Effector memory CD4-positive, alpha-beta T cell (primary cell): Measurements from ENCODE around the gene RARG.
A peak's percentile ranks its signal among the peaks of the same experiment; 100 is the strongest.

Experiments used
- DNase-seq, 3 donors: peaks; one replicate each; pipeline ENCODE4 v3.0.0-alpha.2; 2020
- H3K27ac ChIP-seq: 2 replicates; pipeline ENCODE4 v1.7.0; 2013; ENCODE audit warnings: mild to moderate bottlenecking, low read length, moderate library complexity; ENCODE audit not compliant: insufficient read depth, poor library complexity, severe bottlenecking
- H3K27me3 ChIP-seq: replicated peaks from 2 replicates; pipeline ENCODE4 v1.7.0; 2013; ENCODE audit warnings: mild to moderate bottlenecking, low read length; ENCODE audit not compliant: insufficient read depth, control insufficient read depth, poor library complexity, severe bottlenecking
- H3K36me3 ChIP-seq: 2 replicates; pipeline ENCODE4 v1.7.0; 2013; ENCODE audit warnings: mild to moderate bottlenecking, low read length, moderate library complexity; ENCODE audit not compliant: control insufficient read depth, insufficient read depth
- H3K4me1 ChIP-seq: 2 replicates; pipeline ENCODE4 v1.7.0; 2013; ENCODE audit warnings: low read length, mild to moderate bottlenecking; ENCODE audit not compliant: control insufficient read depth, insufficient read depth, poor library complexity, severe bottlenecking
- H3K4me3 ChIP-seq: 2 replicates; pipeline ENCODE4 v1.7.0; 2013; ENCODE audit warnings: low read length, low read depth, mild to moderate bottlenecking; ENCODE audit not compliant: insufficient read depth, poor library complexity, severe bottlenecking
- H3K9me3 ChIP-seq: 2 replicates; pipeline ENCODE4 v1.7.0; 2013; ENCODE audit warnings: mild to moderate bottlenecking, low read length, moderate library complexity; ENCODE audit not compliant: control insufficient read depth

Gene RARG

DNA sequence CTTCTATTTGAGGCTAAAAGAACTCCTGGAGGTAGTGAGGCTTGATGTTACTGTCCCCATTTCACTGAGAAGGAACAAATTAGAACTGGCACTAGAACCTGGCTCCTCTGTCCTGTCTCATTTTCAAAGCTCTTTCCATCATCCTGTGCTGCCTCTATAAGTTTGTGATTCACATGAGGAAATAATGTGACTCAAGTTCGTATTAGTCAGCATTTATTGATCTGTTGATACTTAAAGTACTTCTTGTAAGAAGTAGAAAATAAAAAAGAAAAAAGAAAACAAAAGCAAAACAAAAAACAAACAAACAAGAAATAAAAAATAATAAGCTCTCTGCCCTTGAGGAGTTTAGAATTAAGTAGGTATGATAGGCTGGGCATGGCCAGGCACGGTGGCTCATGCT is 33.8 kb upstream of the RARG start:
- no peak overlapping the region for H3K4me3 ChIP-seq
- H3K27me3 ChIP-seq = no peaks in the 10 kb centered on the region
- no peaks in the 10 kb centered on the region for H3K9me3 ChIP-seq
- H3K36me3 ChIP-seq = no peaks in the 10 kb centered on the region
- no peak for DNase-seq
- H3K27ac ChIP-seq = no peak overlapping the region
- peaks cover 5% of the 10 kb centered on the region for H3K4me1 ChIP-seq

DNA sequence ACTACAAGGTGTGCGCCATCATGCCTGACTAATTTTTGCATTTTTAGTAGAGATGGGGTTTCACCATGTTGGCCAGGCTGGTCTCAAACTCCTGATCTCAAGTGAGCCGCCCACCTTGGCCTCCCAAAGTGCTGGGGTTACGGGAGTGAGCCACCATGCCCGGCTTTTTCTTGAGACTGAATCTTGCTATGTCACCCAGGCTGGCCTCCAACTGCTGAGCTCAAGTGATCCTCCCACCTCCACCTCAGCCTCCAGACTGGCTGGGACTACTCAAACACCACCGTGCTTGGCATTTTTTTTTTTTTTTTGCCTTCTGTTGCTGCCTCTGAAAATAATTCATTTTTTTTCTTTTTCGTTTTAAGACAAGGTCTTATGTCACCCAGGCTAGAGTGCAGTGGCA is 27.9 kb upstream of the RARG start:
- Histone ChIP-seq H3K4me1 (peaks cover 9% of the 10 kb centered on the region), H3K4me3 (no peak overlapping the region), H3K36me3 (no peaks in the 10 kb centered on the region), H3K9me3 (no peaks in the 10 kb centered on the region), H3K27ac (no peak overlapping the region), H3K27me3 (no peaks in the 10 kb centered on the region)
- no peak for DNase-seq

- H3K4me1 ChIP-seq = peaks cover 12% of the 10 kb centered on the region
- H3K36me3 ChIP-seq = peaks cover under 1% of the 10 kb centered on the region
- DNase-seq = no peak
Measured at GRCh38 chr12:53258541-53259539, 26.8 kb upstream of the RARG start.

DNA sequence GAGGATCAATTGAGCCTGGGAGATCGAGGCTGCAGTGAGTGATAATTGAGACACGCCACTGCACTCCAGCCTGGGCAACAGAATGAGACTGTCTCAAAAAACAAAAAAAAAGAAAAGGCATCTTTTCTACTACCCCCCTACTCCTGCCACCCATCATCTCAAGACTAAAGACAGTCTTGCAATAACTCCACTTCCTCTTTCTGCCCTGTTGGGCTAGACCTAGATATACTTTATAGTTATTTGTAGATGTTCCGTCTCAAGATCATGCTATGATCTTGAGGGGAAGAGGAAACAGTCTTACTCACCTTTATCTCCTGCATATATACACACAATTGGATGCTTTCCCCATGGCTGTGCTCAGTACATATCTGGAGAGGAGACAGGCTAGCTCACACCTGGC is 24.0 kb upstream of the RARG start:
- no peaks in the 10 kb centered on the region for H3K27me3 ChIP-seq
- no peak overlapping the region for H3K27ac ChIP-seq
- no peaks in the 10 kb centered on the region for H3K9me3 ChIP-seq
- peaks cover 6% of the 10 kb centered on the region for H3K36me3 ChIP-seq
- no peak overlapping the region for H3K4me3 ChIP-seq
- peaks cover 36% of the 10 kb centered on the region for H3K4me1 ChIP-seq
- no peak for DNase-seq

More at GRCh38 chr12:53258541-53259539, 26.8 kb upstream of the RARG start:
- Histone ChIP-seq H3K27ac (no peak overlapping the region), H3K4me3 (no peak overlapping the region), H3K9me3 (no peaks in the 10 kb centered on the region), H3K27me3 (no peaks in the 10 kb centered on the region)

DNA sequence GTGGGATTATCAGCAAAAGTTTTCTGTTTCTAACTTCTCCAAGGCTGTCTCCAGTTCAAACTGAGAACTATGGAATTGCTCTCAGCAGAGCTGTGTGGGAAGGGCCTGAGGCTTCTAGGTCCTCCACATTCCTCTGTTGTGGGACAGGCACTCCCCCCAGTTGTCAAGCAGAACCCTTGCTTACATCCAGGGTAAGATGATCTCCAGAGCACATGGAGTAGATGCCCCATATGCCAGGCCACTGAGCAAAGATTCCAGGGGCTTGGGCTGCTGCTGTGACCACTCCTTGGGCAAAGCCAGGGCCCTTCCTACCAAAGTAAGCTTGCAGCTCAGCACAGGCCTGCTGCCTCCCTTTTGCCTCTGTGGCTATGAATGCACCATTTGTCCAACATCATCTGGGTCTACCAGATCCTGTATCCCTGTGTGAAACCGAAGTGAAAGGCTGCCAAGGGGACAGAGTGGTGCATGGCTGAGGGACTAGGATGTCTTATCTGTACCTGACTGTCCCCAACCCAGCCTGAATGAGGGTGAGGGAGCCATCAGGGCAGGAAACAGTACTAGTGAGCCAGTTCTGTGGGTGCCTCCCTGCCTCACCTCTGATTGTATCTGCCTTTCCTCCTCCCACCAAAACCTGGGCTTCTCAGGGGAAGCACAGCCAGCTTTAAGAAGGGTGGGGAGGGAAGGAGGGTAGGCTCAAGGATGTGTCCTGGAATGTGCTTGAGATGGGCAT is 23.0 kb upstream of the RARG start:
- Histone ChIP-seq H3K4me1 (peaks cover 37% of the 10 kb centered on the region), H3K9me3 (no peaks in the 10 kb centered on the region), H3K27ac (no peak overlapping the region), H3K4me3 (no peak overlapping the region), H3K36me3 (peaks cover 6% of the 10 kb centered on the region), H3K27me3 (no peaks in the 10 kb centered on the region)
- no peak for DNase-seq

- H3K9me3 ChIP-seq = no peaks in the 10 kb centered on the region
- H3K4me1 ChIP-seq = peaks cover 37% of the 10 kb centered on the region
- H3K27ac ChIP-seq = peak overlapping the region; percentile 92
- DNase-seq = no peak
- no peaks in the 10 kb centered on the region for H3K27me3 ChIP-seq
- no peak overlapping the region for H3K4me3 ChIP-seq
- peaks cover 6% of the 10 kb centered on the region for H3K36me3 ChIP-seq
Measured at GRCh38 chr12:53253298-53253697, 21.3 kb upstream of the RARG start.

GRCh38 chr12:53252349-53252916 is 20.4 kb upstream of the RARG start:
- peaks cover 6% of the 10 kb centered on the region for H3K36me3 ChIP-seq
- peak overlapping the region; percentile 85 for H3K4me3 ChIP-seq
- H3K27ac ChIP-seq = peak overlapping the region; percentile 92
- H3K4me1 ChIP-seq = peaks cover 37% of the 10 kb centered on the region
- H3K27me3 ChIP-seq = no peaks in the 10 kb centered on the region
- H3K9me3 ChIP-seq = no peaks in the 10 kb centered on the region
- no peak for DNase-seq

DNA sequence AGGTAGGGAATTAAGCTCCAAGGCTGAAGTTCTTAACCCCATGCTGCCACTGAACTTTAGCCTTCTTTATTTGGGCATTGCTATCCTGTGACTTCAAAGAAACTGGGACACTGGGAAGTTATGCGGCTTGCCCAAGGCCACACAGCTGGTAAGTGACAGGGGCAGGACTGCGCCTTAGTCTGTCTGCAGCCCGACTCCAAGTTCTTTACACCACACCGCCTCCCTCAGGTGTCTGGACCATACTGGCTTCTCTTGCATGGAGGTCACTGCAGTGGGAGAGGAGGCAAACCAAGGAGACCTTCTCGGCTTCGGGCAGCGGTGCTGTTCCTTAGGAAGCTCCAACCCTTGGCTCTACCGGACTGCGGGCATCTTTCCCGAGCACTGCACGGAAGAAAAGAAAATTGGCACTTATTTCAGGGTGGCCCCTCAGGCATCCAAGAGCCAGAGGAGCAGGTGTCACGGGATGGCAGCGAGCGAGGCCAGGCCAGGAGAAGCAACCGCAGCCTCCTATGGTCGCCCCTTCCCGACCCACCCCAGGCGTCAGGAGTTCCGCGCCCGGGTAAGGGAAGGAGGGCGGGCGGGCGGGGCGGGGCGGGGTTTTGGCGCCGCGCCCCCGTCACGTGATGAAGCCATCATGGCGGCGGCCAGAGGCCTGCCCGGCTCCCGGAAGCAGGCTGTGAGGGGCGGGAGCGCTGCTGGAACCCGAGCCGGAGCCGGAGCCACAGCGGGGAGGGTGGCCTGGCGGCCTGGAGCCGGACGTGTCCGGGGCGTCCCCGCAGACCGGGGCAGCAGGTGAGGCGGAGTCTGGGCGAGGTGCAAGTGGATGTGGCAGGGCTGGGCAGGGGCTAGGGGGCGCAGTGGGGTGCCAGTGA is 19.7 kb upstream of the RARG start:
- peaks cover 6% of the 10 kb centered on the region for H3K36me3 ChIP-seq
- H3K4me1 ChIP-seq = peaks cover 37% of the 10 kb centered on the region

GRCh38 chr12:53245286-53245685 is 13.3 kb upstream of the RARG start:
- H3K4me3 ChIP-seq = no peak overlapping the region

More for the DNA sequence above, 19.7 kb upstream of the RARG start:
- DNase-seq = peak; percentile 49 to 64 (median 63)
- H3K4me3 ChIP-seq = peak overlapping the region; percentile 85
- no peaks in the 10 kb centered on the region for H3K9me3 ChIP-seq
- H3K27me3 ChIP-seq = no peaks in the 10 kb centered on the region
- peak overlapping the region; percentile 92 for H3K27ac ChIP-seq

More at GRCh38 chr12:53245286-53245685, 13.3 kb upstream of the RARG start:
- Histone ChIP-seq H3K27me3 (no peaks in the 10 kb centered on the region), H3K36me3 (no peaks in the 10 kb centered on the region), H3K4me1 (no peaks in the 10 kb centered on the region), H3K27ac (no peak overlapping the region), H3K9me3 (no peaks in the 10 kb centered on the region)
- no peak for DNase-seq
